ENCODE data around the gene PTRH1. TPM values are rescaled to one million over a fixed set of nuclear protein-coding genes. Genes with fewer than 3 reads are reported as not detected.
A peak's percentile ranks its signal among the peaks of the same experiment; 100 is the strongest.

Gene PTRH1
- total RNA-seq, 1 experiment from 2014 or later = 21.8 TPM

DNA sequence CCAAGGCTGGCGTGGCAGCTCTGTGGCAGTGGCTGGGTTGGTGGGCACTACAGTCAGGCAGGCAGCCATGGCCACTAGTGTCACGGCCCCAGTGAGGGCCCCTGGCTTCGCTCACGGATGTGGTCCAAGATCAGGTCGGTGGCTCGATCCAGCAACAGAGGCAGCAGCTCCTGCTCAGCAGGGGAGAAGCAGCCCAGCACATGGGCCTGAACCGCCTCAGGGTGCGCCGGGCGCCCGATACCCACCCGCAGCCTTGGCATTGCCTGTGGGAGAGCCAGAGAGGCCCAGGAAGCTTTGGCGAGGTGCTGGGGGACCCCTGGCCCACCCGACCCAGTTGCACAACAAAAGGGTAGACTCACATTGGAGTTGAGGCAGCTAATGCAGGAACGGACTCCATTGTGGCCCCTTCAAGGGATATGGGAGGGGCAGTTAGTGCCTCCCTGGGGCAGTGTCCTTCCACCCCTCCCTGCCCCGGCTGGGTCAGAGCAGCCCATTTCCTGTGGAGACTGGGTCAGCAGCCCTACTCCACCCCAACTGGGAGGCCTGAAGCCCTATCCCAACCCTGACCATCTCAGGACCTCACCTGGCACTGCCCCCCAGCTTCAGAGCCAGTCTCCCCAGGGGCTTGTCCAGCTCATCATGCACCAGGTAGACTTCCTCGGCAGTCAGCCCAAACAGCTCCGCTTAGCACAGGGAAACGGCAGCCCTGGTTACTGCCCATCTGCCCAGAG is 1.3 kb downstream of the PTRH1 start:
- ChIA-PET POLR2A (no interaction called here), RAD21 (ENCODE audit: low non-redundant PET in 1 of 2, low total read pairs in 2 of 2, uncharacterized antibody in 2 of 2, unreplicated experiment in 2 of 2) (no interaction called here), CTCF (interaction anchor here (0.7 kb wide), 1 partner anchor 188 kb away, joined by 3 read pairs; no protein-coding TSS in a partner anchor)
- Histone ChIP-seq H3K9me3 (ENCODE audit: control insufficient read depth in 1 of 2, insufficient read depth in 1 of 2, low read depth in 1 of 2, low read length in 2 of 2) (no peaks in the 10 kb centered on the region), H3K9me2 (ENCODE audit: insufficient read depth) (no peaks in the 10 kb centered on the region), H3K4me3 (replicated peaks in 1 of 2; ENCODE audit: low read depth in 1 of 2, low read length in 2 of 2) (peak overlapping the region; percentile 90 to 92), H2AFZ (ENCODE audit: low read depth, low read length, poor library complexity, severe bottlenecking) (no peak overlapping the region), H3K27ac (ENCODE audit: low read depth, low read length) (peak overlapping the region; percentile 26; the same call in 1 of the 2 replicates), H3K36me3 (ENCODE audit: control insufficient read depth in 1 of 2, insufficient read depth in 2 of 2, low read length in 2 of 2) (peaks cover 0 to 4% of the 10 kb centered on the region in 2 experiments; a peak in 1 of 4 replicates), H3K4me2 (ENCODE audit: low read length) (peak overlapping the region; percentile 91), H3K9ac (ENCODE audit: low read length) (peak overlapping the region; percentile 93), H3K79me2 (ENCODE audit: insufficient read depth, low read length) (peaks cover 13% of the 10 kb centered on the region), H3K4me1 (ENCODE audit: control insufficient read depth in 1 of 2, insufficient read depth in 2 of 2, low read length in 2 of 2) (peaks cover 8 to 15% of the 10 kb centered on the region in 2 experiments), H3K27me3 (ENCODE audit: insufficient read depth, low read length) (no peaks in the 10 kb centered on the region), H4K20me1 (ENCODE audit: insufficient read depth) (no peaks in the 10 kb centered on the region)
- DNase-seq (ENCODE audit: low read depth, low spot score) = no peak
- TF ChIP-seq SP1 (IDR thresholded peaks at IDR 0.05; ENCODE audit: low read depth) = no peak
- TF ChIP-seq, protein P1, sequence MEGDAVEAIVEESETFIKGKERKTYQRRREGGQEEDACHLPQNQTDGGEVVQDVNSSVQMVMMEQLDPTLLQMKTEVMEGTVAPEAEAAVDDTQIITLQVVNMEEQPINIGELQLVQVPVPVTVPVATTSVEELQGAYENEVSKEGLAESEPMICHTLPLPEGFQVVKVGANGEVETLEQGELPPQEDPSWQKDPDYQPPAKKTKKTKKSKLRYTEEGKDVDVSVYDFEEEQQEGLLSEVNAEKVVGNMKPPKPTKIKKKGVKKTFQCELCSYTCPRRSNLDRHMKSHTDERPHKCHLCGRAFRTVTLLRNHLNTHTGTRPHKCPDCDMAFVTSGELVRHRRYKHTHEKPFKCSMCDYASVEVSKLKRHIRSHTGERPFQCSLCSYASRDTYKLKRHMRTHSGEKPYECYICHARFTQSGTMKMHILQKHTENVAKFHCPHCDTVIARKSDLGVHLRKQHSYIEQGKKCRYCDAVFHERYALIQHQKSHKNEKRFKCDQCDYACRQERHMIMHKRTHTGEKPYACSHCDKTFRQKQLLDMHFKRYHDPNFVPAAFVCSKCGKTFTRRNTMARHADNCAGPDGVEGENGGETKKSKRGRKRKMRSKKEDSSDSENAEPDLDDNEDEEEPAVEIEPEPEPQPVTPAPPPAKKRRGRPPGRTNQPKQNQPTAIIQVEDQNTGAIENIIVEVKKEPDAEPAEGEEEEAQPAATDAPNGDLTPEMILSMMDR (IDR thresholded peaks at IDR 0.05 in 2 of 3, conservative IDR thresholded peaks at IDR 0.05 in 1 of 3; ENCODE audit: borderline replicate concordance in 1 of 3, insufficient read depth in 1 of 3, low read depth in 2 of 3, low read length in 2 of 3) = no peak
- TF ChIP-seq, protein P2, sequence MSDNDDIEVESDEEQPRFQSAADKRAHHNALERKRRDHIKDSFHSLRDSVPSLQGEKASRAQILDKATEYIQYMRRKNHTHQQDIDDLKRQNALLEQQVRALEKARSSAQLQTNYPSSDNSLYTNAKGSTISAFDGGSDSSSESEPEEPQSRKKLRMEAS (IDR thresholded peaks at IDR 0.05) = no peak
- no peak for TF ChIP-seq EZH2 (IDR thresholded peaks at IDR 0.05)
- no peak for TF ChIP-seq ZNF274 (IDR thresholded peaks at IDR 0.05; ENCODE audit: low read depth, low read length)
- TF ChIP-seq CBX3 (IDR thresholded peaks at IDR 0.05; ENCODE audit: low read depth) = no peak
- no peak for TF ChIP-seq EZH2phosphoT487 (IDR thresholded peaks at IDR 0.05; ENCODE audit: borderline replicate concordance)
- ATAC-seq = no peak
- intact Hi-C loops (cut with micrococcal nuclease) = no loop called here
- no TSS peak for BruUV-seq (replicated peaks)
